Endothelial cell (in vitro differentiated cells): ENCODE results near the gene PRKAR2B. TPM values are rescaled to one million over a fixed set of nuclear protein-coding genes. Genes with fewer than 3 reads are reported as not detected.

Source experiments
- DNase-seq: peaks from one replicate; pipeline ENCODE4 v3.0.0; 2021; ENCODE audit warnings: low spot score
- H3K27ac Mint-ChIP-seq: one replicate; pipeline ENCODE4 v1.8.0; 2021; ENCODE audit warnings: mixed read lengths, inconsistent platforms; ENCODE audit not compliant: unreplicated experiment
- H3K27me3 Mint-ChIP-seq: one replicate; pipeline ENCODE4 v1.8.0; 2021; ENCODE audit warnings: mild to moderate bottlenecking, moderate library complexity, mixed read lengths, inconsistent platforms; ENCODE audit not compliant: unreplicated experiment
- H3K36me3 Mint-ChIP-seq: one replicate; pipeline ENCODE4 v1.8.0; 2021; ENCODE audit warnings: mild to moderate bottlenecking, low read depth, mixed read lengths, inconsistent platforms; ENCODE audit not compliant: unreplicated experiment
- H3K4me1 Mint-ChIP-seq: one replicate; pipeline ENCODE4 v1.8.0; 2021; ENCODE audit warnings: mild to moderate bottlenecking, mixed read lengths, inconsistent platforms; ENCODE audit not compliant: unreplicated experiment
- H3K4me3 Mint-ChIP-seq: one replicate; pipeline ENCODE4 v1.8.0; 2021; ENCODE audit warnings: mild to moderate bottlenecking, mixed read lengths, inconsistent platforms; ENCODE audit not compliant: unreplicated experiment
- H3K9me3 Mint-ChIP-seq: one replicate; pipeline ENCODE4 v1.8.0; 2021; ENCODE audit warnings: mixed read lengths, inconsistent platforms; ENCODE audit not compliant: unreplicated experiment
- CTCF ChIP-seq: fragments of 200-600 bp; sonication (generic); IDR thresholded peaks from one replicate; pipeline ENCODE4 v1.5.0; 2021; ENCODE audit warnings: antibody characterized with exemption; ENCODE audit not compliant: unreplicated experiment
- total RNA-seq: library from RNA; stranded (reverse); fragmentation: NEBNext Ultra II Directional; extraction: Animal tissue kit (Norgen Biotek cat#: 25700); gene quantifications from one replicate; pipeline ENCODE4 v1.2.1, GENCODE V29; 2021; ENCODE audit not compliant: unreplicated experiment

PRKAR2B gene
- total RNA-seq, 1 donor from 2014 or later: 28.4 TPM

DNA sequence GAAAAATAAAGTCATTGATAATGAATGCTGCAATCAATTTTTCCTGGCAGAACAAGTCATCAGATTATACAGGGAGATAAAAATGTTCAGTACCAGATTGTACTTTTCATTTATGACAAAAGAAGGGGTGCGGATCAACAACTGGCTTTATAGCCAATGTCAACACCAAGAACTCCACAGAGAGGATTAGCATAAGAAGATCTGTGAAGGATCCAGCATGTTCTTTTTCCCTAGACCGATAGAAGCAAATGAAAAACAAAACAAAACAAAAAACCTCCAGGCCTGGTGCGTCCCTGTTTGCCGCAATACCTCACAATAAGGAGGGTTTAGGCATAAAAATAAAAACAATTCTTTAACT is 34.7 kb upstream of the PRKAR2B start:
- Mint-ChIP-seq H3K27me3 (peaks cover 1% of the 10 kb centered on the region), H3K4me3 (no peak overlapping the region), H3K9me3 (no peaks in the 10 kb centered on the region), H3K27ac (no peak overlapping the region), H3K4me1 (peaks cover 8% of the 10 kb centered on the region), H3K36me3 (no peaks in the 10 kb centered on the region)
- TF ChIP-seq CTCF: no peak
- no peak for DNase-seq

DNA sequence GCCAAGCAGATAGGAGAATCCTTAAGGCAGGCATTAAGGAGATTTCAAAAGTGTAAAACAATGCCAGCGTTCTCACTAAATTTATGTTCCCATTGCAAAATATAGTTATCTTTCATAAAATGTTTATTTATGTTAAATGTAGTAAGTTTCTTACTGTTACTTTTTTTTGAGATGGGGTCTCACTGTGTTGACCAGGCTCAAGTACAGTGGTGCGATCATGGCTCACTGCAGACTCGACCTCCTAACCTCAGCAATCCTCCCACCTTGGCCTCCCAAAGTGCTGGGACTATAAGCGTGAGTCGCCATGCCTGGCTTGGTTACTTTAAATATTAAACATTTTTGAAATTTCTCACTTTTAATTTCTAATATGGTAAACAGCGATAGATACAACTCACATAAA is 31.8 kb upstream of the PRKAR2B start:
- no peak for DNase-seq
- H3K4me3 Mint-ChIP-seq: no peak overlapping the region
- H3K9me3 Mint-ChIP-seq: no peaks in the 10 kb centered on the region
- H3K4me1 Mint-ChIP-seq: peaks cover 10% of the 10 kb centered on the region
- H3K36me3 Mint-ChIP-seq: no peaks in the 10 kb centered on the region
- H3K27ac Mint-ChIP-seq: no peak overlapping the region
- TF ChIP-seq CTCF: no peak
- peaks cover 1% of the 10 kb centered on the region for H3K27me3 Mint-ChIP-seq

DNA sequence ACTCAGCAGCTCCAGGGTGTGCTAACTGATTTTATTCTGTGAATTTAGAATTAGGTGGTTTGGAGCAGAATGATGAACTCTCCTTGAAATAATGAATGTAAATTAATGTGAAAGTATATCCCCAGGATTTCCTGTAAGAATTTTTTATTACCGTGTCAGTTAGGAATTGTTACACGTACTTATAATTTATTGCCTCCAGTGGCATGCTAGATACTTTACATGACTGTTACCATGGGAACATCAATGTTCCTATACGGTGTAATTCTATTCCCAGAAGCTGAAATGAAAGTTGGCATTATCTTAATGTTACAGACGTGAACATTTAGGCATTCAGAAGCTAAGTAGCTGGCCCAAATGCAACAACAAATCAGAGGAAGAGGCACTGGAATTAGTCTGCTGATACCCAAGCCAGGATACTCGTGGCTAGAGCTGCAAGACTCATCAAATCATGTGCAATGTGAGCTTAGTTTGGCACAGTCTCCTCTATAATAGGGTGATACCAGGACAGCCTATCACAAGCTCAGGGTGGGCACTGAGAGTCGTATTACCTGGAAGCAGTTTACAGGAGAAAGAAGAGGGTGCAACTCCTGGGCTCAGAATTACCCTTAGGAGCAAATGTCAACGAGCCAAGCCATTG is 30.0 kb upstream of the PRKAR2B start:
- H3K27ac Mint-ChIP-seq: no peak overlapping the region
- no peaks in the 10 kb centered on the region for H3K9me3 Mint-ChIP-seq
- no peak for TF ChIP-seq CTCF
- H3K4me1 Mint-ChIP-seq: peaks cover 10% of the 10 kb centered on the region
- peaks cover 1% of the 10 kb centered on the region for H3K27me3 Mint-ChIP-seq
- no peak overlapping the region for H3K4me3 Mint-ChIP-seq
- no peak for DNase-seq
- H3K36me3 Mint-ChIP-seq: no peaks in the 10 kb centered on the region

DNA sequence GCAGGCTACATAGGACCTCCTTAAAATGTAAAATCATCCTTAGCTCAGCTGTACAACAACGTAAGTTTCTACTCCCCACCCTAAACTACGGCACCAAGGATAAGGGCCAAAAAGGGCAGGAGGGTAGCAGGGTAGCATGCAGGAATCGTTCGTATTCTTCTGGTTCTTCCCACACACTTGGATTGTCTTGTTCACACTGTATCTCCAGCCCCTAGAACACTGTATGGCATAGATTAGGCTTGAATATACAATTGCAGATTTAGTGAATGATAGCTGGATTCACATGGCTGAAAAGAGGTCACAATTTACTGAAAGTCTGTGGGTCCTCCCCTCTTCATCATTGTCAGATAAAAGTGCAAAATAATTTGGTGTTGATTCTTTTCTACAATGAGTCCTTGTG is 28.2 kb upstream of the PRKAR2B start:
- no peaks in the 10 kb centered on the region for H3K36me3 Mint-ChIP-seq
- H3K27ac Mint-ChIP-seq: no peak overlapping the region
- peaks cover 10% of the 10 kb centered on the region for H3K4me1 Mint-ChIP-seq
- H3K9me3 Mint-ChIP-seq: no peaks in the 10 kb centered on the region
- DNase-seq: no peak
- TF ChIP-seq CTCF: no peak
- H3K27me3 Mint-ChIP-seq: no peaks in the 10 kb centered on the region
- no peak overlapping the region for H3K4me3 Mint-ChIP-seq

DNA sequence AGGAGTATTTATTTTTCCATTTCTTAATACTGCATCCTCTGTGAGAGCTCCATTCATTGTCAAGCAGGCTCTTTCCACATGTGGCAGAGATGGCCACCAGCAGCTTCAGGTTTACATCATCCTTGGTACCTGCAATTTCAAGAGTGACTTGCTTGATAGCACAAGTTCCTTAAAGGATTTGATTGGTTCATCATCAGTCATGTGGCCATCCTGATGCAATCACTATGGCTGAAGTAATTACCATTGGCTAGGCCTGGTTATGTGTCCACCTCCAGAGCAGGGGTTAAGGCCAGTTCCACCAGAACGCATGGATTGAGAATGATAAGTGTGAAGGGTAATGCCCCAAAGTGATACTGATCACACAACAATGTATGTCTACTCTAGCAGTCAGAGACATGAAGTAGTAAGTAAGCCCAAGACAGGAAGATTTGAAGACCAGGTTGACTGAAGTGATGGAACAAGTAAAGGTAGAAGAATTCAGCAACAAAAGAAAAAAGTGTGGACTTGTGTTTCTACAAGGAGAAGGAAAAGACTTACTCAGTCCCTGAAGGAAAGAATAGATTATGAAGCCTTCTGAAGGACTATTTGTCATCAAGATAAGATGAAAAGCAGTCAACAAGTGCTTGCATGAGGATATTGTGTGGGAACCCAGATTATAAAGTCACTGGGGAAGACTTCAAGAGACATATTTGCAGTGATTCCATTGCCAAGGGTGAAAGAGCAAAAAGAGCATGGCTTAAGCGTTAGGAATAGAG is 26.4 kb upstream of the PRKAR2B start:
- Mint-ChIP-seq H3K27me3 (no peaks in the 10 kb centered on the region), H3K4me3 (no peak overlapping the region)
- TF ChIP-seq CTCF: no peak

More for the DNA sequence above, 26.4 kb upstream of the PRKAR2B start:
- Mint-ChIP-seq H3K4me1 (peaks cover 10% of the 10 kb centered on the region), H3K27ac (no peak overlapping the region), H3K9me3 (no peaks in the 10 kb centered on the region), H3K36me3 (no peaks in the 10 kb centered on the region)
- no peak for DNase-seq
